GM18861 (cell line): Measurements from ENCODE around the gene SHPK.

Source experiments
- ATAC-seq: cut with Tn5 transposase; IDR thresholded peaks from one replicate; pipeline ENCODE4 v1.9.1; 2021; ENCODE audit not compliant: unreplicated experiment

The SHPK gene

GRCh38 chr17:3635474-3636153 lies 436 bp downstream of the SHPK start:
- no peak for ATAC-seq

DNA sequence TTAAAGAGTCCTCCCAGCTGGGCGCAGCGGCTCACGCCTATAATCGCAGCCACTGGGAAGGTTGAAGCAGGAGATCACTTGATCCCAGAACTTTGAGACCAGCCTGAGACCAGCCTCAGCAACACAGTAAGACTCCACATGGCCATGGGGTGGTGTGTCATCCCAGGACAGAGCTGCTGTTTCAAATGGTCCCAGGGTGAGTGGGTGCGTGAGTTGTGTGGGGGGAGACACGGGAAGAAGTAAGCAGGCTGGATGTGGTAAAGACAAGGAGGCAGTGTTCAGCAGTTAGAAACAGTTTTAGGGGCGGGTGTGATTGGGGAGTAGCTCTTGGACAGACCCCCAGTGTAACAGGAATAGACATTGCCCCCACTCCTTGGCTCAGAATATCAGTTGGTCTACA lies 3.8 kb downstream of the SHPK start:
- ATAC-seq = no peak

GRCh38 chr17:3630781-3631180 lies 5.3 kb downstream of the SHPK start:
- ATAC-seq = no peak

- ATAC-seq = no peak
Measured at GRCh38 chr17:3627769-3628167, 8.3 kb downstream of the SHPK start.

- no peak for ATAC-seq
Measured at GRCh38 chr17:3626831-3627768, 8.9 kb downstream of the SHPK start.

GRCh38 chr17:3622977-3623594 lies 13.0 kb downstream of the SHPK start:
- ATAC-seq = no peak

GRCh38 chr17:3621146-3621720 lies 14.8 kb downstream of the SHPK start:
- ATAC-seq = no peak

DNA sequence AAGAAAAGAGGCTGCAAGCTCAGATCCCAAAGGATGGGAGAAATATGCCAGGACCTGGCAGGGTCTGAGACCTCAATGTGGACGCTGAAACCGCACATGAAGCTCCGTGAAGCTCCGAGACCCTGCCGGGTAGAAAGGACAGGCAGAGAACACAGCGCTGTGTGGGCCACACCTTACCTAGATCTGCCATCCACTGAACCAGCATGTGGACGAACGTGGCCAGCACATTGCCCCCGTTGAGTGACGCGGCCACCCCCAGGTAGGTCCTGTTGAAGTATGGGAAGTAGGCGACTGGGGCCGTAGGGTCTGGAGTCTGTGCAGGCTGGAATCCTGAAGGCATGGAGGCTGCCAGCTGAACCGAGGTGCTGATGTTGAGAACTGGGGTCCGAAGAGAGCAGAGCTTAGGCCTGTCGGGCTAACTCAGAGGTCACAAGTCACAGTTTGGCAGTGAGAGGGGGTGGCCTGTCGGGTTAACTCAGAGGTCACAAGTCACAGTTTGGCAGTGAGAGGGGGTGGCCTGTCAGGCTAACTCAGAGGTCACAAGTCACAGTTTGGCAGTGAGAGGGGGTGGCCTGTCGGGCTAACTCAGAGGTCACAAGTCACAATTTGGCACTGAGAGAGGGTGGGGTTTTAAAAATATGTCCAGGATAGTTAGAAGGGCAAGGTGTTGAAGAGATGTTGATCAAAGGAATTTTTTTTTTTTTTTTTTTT lies 20.7 kb downstream of the SHPK start:
- no peak for ATAC-seq

GRCh38 chr17:3613124-3613523 lies 22.9 kb downstream of the SHPK start:
- ATAC-seq = no peak

DNA sequence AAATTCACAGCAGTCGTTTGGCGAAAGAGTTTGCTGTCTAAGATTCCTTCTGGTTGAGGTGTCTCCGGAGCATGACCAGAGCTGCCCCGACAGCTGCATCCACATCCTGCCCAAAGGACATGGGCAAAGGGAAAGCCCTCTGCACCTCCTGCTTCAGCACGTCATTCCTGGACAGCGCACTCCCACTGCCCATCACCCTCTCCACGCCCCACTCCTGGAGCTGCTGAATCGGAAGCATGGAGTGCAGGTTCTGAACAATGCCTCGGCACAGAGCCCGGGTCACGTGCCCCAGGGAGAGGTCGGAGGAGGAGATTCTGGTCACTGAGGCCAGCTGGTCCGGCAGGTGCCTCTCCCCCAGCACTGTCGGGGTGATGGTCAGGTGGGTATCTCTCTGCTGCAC lies 25.5 kb downstream of the SHPK start:
- ATAC-seq = no peak

- no peak for ATAC-seq
Measured at GRCh38 chr17:3609689-3610088, 26.4 kb downstream of the SHPK start.

DNA sequence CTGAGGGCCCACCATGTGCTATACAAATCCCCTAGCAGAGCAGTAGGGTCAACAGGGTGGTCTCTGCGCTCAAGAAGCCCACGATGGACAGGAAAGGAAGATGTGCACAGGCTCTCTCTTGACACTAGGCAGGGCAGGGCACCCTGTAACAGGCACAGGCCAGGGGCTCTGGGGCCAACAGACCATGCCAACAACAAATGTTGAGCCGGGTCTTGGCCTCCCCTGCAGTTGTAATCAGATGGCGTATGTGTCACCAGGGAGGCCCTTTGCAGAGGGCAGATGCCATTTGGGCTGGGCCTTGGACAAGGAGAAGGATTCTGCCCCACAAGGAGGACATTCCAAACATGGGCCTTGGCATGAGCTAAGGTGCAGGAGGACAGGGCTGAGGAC lies 32.2 kb downstream of the SHPK start:
- ATAC-seq = no peak

- no peak for ATAC-seq
Measured at GRCh38 chr17:3603119-3603869, 32.8 kb downstream of the SHPK start.

GRCh38 chr17:3602499-3602898 lies 33.6 kb downstream of the SHPK start:
- no peak for ATAC-seq

- ATAC-seq = no peak
Measured at GRCh38 chr17:3600529-3601205, 35.4 kb downstream of the SHPK start.

GRCh38 chr17:3598078-3598477 lies 38.0 kb downstream of the SHPK start:
- ATAC-seq = no peak

DNA sequence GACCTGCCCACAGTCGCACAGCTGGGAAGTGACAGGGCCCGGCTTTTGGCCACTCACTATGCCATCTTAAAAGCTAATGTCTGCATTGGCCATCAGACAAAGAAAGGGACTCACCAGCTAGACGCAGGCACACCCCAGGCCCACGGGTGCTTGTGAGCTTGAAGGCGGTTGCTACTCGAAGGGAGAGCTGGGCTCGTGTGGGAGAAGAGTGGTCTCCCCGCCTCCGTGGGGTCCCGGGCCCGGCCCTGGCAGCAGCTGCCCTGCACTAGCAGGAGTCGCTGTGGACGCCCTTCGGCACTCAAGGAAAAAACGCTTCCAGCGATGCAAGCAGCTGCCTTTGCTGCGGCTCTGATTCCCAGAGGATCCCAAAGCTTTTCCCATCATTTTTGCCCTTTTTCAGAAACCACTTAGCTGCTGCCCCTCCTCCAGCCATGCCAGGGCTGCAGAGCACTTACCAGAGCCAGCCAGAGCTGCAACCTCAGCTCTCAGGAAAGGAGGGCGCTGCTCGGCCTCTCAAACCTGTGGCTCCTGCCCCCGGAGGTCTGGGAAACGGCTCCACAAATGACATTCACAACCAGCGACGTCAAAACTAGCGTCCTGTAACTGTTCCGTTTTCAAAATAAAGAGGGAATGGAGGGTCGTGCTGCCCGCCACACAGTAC lies 39.1 kb downstream of the SHPK start:
- ATAC-seq = no peak

- no peak for ATAC-seq
Measured at GRCh38 chr17:3594976-3595375, 41.1 kb downstream of the SHPK start.
